Lung (tissue), 12 donors: ENCODE data around the gene MUC5B. TPM values are rescaled to one million over a fixed set of nuclear protein-coding genes. Genes with fewer than 3 reads are reported as not detected.
"Not testable (repeated sequence)": the region's sequence is repeated elsewhere in the genome, so short reads cannot be mapped to it uniquely, and the experiment has no call there.

Source experiments
- ATAC-seq: fragments of 200-7000 bp; cut with Tn5 transposase; one replicate; pipeline ENCODE4 v1.9.1; 2020; ENCODE audit warnings: moderate number of reproducible peaks; ENCODE audit not compliant: insufficient read depth, low FRiP score
- DNase-seq, 3 donors: peaks; one replicate each; pipeline ENCODE4 v3.0.0-alpha.2; 2013 to 2017
- H3K27ac ChIP-seq, 2 donors: one replicate each; pipeline ENCODE4 v1.5.1; 2013; ENCODE audit warnings: mild to moderate bottlenecking in 2 of 2, moderate library complexity in 2 of 2, control low read depth in 1 of 2, inconsistent platforms in 1 of 2, low read depth in 1 of 2, low read length in 1 of 2
- H3K27me3 ChIP-seq, 3 donors: one replicate each; pipeline ENCODE4 v1.5.1; 2013; ENCODE audit warnings: low read length in 2 of 3; ENCODE audit not compliant: control insufficient read depth in 3 of 3, insufficient read depth in 3 of 3
- H3K36me3 ChIP-seq, 4 donors: one replicate each; pipeline ENCODE4 v1.5.1; 2013; ENCODE audit warnings: low read length in 4 of 4, mild to moderate bottlenecking in 1 of 4, moderate library complexity in 1 of 4; ENCODE audit not compliant: control insufficient read depth in 4 of 4, insufficient read depth in 4 of 4
- H3K4me1 ChIP-seq, 5 donors: one replicate each; pipeline ENCODE4 v1.5.1; 2013; ENCODE audit warnings: low read length in 5 of 5, mild to moderate bottlenecking in 2 of 5, moderate library complexity in 1 of 5; ENCODE audit not compliant: control insufficient read depth in 5 of 5, insufficient read depth in 5 of 5
- H3K4me3 ChIP-seq: one replicate; pipeline ENCODE4 v1.5.1; 2013; ENCODE audit warnings: mild to moderate bottlenecking, control low read depth, moderate library complexity
- H3K9ac ChIP-seq, 2 donors: one replicate each; pipeline ENCODE4 v1.5.1; 2013; ENCODE audit warnings: low read length in 2 of 2, control low read depth in 1 of 2; ENCODE audit not compliant: insufficient read depth in 1 of 2
- H3K9me3 ChIP-seq, 4 donors: one replicate each; pipeline ENCODE4 v1.5.1; 2013; ENCODE audit warnings: low read length in 3 of 4, mild to moderate bottlenecking in 1 of 4, moderate library complexity in 1 of 4; ENCODE audit not compliant: control insufficient read depth in 4 of 4, insufficient read depth in 3 of 4
- CTCF ChIP-seq: IDR thresholded peaks from 2 replicates; pipeline ENCODE4 v1.5.1; 2012; ENCODE audit warnings: mild to moderate bottlenecking; ENCODE audit errors: control extremely low read depth, extremely low read depth
- WGBS, 2 donors: extraction: QIAGEN DNeasy Blood & Tissue Kit; methylation state at CpG; one replicate each; pipeline ENCODE4 v1.1.7; 2013; 5-methylcytosine and 5-hydroxymethylcytosine counted together
- polyA plus RNA-seq, 2 donors: library from polyadenylated mRNA; stranded (reverse); fragments of 200-250 nt; gene quantifications; one replicate each; pipeline ENCODE4 v1.2.1, GENCODE V29; 2013
- total RNA-seq, 2 donors: library from RNA; depleted of rRNA in 1 of 2; stranded (reverse); fragments of >200 nt in 1 of 2; gene quantifications; one replicate each; pipeline ENCODE4 v1.2.1, GENCODE V29; 2014 to 2021
- donor health status: control.
- donor health status: control.
- donor health status: Bipolar disorder and iron deficiency.
- donor health status: healthy.
- donor health status: DM: yes; HTN: yes; CAD: no.

MUC5B gene
- total and polyA plus RNA-seq, 4 donors, result 5.6 to 181 (median 28.2) TPM

GRCh38 chr11:1264444-1264843 lies 41.6 kb downstream of the MUC5B start:
- TF ChIP-seq CTCF, result peak; percentile 49
- not testable (repeated sequence) for H3K4me3 ChIP-seq, H3K9me3 ChIP-seq, H3K36me3 ChIP-seq, H3K27ac ChIP-seq, H3K9ac ChIP-seq, H3K27me3 ChIP-seq, ATAC-seq
- peaks cover 0 to 16% (median 10%) of the 10 kb centered on the region in 5 donors for H3K4me1 ChIP-seq
- DNase-seq, result peak in 2 of 3 donors; percentile 39 to 62
- WGBS, 2 donors, result 33 to 38% methylated on average over 3 of the region's 3 CpGs

GRCh38 chr11:1265480-1265879 lies 42.6 kb downstream of the MUC5B start:
- H3K9me3 ChIP-seq, H3K27ac ChIP-seq, H3K9ac ChIP-seq, DNase-seq, ATAC-seq, H3K27me3 ChIP-seq, H3K36me3 ChIP-seq, H3K4me3 ChIP-seq: not testable (repeated sequence)
- H3K4me1 ChIP-seq, result peaks cover 0 to 16% (median 10%) of the 10 kb centered on the region in 5 donors
- 98% methylated on average over 4 of the region's 4 CpGs for WGBS, 2 donors

GRCh38 chr11:1266976-1267375 lies 44.1 kb downstream of the MUC5B start:
- peaks cover 0 to 12% (median 9%) of the 10 kb centered on the region in 5 donors for H3K4me1 ChIP-seq
- DNase-seq, H3K9ac ChIP-seq, H3K27me3 ChIP-seq, ATAC-seq, H3K4me3 ChIP-seq, H3K36me3 ChIP-seq, H3K9me3 ChIP-seq: not testable (repeated sequence)
- H3K27ac ChIP-seq, result peak overlapping the region in 1 of 2 donors; percentile 13
- WGBS, 2 donors, result 73 to 93% methylated on average over 2 of the region's 2 CpGs

GRCh38 chr11:1267441-1268100 lies 44.7 kb downstream of the MUC5B start:
- H3K9ac ChIP-seq, result no peak overlapping the region
- peaks cover 0 to 7% (median 5%) of the 10 kb centered on the region in 5 donors for H3K4me1 ChIP-seq
- no peaks in the 10 kb centered on the region for H3K9me3 ChIP-seq
- DNase-seq, result no peak
- peak overlapping the region in 1 of 2 donors; percentile 13 for H3K27ac ChIP-seq
- ATAC-seq, result no peak
- peaks cover 0 to 3% (median 0%) of the 10 kb centered on the region in 4 donors for H3K36me3 ChIP-seq
- no peaks in the 10 kb centered on the region for H3K27me3 ChIP-seq
- no peak overlapping the region for H3K4me3 ChIP-seq
- 94 to 97% methylated on average over 9 of the region's 9 CpGs for WGBS, 2 donors
- TF ChIP-seq CTCF, result no peak
